UCSD-AML1 (cell line): Measurements from ENCODE around the gene ABCC9.

ENCODE experiments used
- DNase-seq: peaks from one replicate; lab custom pipeline; 2025; ENCODE audit not compliant: unreplicated experiment; lab: John Stamatoyannopoulos, UW

Gene ABCC9

DNA sequence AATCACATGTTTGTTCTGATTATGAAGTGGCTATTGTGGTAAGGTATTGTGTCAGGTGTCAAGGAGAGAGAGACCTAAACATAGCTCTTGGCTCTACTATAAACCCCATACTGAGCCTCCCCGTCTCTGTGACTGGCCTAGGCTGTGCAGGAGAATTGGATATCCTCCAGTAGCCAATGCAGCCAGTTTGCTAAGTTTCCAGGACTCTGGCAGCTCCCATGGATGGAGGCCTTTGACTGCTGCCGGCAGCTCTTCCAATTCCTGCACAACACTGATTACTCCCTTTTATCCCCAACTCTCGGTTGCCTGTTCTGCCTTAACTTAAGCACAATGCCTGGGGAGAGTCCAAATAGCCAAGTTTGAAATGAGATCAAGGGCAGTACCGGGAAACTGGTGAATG lies 59.3 kb downstream of the ABCC9 start:
- no peak for DNase-seq

DNA sequence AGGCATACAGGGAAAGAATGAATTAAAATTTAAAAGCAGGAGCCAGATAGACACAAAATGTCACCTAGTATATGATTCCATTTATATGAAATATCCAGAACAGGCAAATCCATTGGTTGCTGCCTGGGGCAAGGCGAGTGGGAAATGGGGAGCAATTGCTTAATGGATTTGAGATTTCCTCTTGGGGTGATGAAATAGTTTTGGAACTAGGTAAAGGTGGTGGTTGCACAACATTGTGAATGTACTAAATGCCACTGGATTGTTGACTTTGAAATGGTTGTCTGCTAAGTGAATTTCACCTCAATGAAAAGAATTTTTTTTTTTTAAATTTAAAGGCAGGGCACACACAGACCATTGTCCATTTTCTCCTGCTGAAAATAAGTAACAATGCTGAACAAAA lies 61.9 kb downstream of the ABCC9 start:
- DNase-seq = no peak

GRCh38 chr12:21877293-21877982 lies 63.8 kb downstream of the ABCC9 start:
- no peak for DNase-seq

- DNase-seq = no peak
Observed at GRCh38 chr12:21865846-21866245, 75.4 kb downstream of the ABCC9 start.

DNA sequence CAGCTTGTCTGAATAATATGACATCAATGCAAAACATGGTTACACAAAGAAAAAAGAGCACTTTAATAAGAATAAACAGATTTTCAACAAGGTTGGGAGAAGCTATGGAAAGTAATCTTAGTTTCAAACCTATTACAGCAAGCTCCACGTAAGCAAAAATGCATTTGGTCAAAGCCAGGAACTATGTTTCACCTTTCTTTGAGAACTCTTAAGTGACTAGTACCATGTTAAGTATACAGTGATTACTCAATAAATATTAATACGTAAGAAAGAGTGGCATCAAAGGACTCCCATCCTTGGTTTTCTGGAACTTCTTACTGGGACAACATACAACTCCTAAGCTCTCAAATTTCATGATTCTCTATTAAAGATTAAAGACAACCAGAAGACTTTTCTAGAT lies 80.7 kb downstream of the ABCC9 start:
- no peak for DNase-seq

- no peak for DNase-seq
Observed at GRCh38 chr12:21860128-21860527, 81.1 kb downstream of the ABCC9 start.

GRCh38 chr12:21852251-21852650 lies 89.0 kb downstream of the ABCC9 start:
- no peak for DNase-seq

GRCh38 chr12:21851151-21851550 lies 90.1 kb downstream of the ABCC9 start:
- no peak for DNase-seq

DNA sequence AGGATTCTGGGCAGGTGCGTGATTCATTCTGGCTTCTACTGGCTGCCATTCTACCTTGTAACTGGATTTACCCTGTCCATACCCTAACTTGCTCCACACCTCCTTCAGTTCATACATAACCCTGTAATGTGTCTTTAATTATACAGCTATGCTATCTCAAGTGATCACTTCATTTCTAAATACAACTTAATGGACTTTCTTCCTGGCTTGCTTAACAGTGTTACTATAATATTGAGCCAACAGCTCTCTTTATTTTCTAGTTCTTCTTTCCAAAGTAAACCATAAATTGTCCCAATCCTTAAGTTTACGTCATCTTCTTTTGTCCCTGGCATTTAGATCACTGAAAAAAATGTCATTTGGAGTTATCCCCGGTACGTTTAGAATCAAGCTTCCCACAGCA lies 90.8 kb downstream of the ABCC9 start:
- DNase-seq = no peak

- DNase-seq = no peak
Observed at GRCh38 chr12:21849878-21850277, 91.3 kb downstream of the ABCC9 start.

DNA sequence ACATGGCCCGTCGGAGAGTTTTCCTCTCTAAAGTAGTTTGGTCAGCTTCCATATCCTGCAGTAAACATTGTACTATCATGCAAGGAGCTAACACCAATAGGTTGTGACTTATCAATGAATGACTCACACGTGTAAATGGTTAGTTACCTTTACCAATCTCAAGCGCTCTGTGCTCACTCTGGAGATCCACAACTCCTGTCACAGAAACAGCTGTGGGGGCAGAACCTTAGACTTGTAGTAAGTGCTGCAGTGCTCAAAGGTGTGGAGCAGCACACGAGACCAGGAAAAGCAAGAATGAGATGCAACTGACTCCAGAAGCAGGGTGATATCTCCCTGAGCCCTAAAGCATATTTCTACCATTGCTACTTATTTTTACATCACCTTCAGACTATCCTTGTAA lies 93.0 kb downstream of the ABCC9 start:
- DNase-seq = no peak

- DNase-seq = no peak
Observed at GRCh38 chr12:21843795-21844194, 97.4 kb downstream of the ABCC9 start.

DNA sequence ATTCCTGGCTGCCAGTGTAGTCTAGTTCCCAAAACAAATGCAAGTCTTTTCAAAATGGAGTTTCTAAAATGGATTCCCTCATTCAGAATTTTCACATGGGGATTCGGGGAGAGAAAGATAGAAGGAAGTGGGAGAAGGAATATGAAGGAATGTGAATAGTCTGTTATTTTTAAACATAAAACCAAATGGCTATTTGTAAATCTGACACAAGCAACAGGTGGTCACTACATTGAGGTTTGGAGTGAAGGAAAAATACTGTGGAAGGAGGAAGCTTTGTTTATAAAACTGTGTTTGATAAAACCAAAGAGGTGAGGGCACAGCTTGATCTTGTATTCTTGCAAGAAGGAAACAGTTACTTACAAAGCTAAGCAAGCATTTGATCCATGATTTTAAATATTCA lies 101.5 kb downstream of the ABCC9 start:
- DNase-seq = no peak

DNA sequence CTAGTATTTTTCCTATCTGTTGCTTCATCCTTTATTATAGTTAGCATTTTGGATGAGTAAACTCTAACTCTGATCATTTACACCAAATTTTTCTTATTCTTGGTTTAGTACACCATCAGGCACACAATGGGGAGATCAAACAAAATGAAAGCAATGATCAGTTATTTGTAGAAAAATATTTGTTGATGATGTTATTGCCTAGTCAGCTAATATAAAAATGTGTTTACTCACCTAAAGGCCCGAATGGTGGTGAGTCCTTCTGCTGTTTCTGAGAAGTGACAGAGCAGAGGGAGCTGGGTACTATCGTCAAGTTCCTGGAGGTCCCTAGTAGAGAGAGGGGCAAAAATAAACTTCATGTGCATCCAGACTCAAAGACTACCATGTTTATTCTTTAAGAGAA lies 103.4 kb downstream of the ABCC9 start:
- no peak for DNase-seq

- no peak for DNase-seq
Observed at GRCh38 chr12:21831791-21832344, 109.4 kb downstream of the ABCC9 start.

GRCh38 chr12:21828779-21829178 lies 112.4 kb downstream of the ABCC9 start:
- DNase-seq = no peak

- no peak for DNase-seq
Observed at GRCh38 chr12:21828136-21828775, 113.0 kb downstream of the ABCC9 start.

DNA sequence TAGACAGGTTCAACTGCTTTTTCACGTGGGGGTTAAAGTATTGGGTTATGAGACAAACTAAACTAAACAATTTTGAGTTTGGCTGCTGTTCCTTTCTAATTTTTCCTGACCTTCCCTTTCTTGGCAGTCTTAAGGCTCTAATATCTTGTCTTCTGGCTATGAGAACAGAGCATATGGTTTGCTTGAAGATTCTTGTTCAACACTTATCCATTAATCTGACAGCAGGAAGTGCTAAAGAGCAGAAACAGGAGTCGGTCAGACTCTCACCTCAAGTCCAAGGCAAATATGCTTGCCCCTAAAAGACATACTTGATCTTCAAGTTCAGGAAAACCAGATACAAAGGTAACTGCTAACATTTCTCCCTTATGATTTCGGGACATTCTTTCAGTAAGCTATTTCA lies 114.1 kb downstream of the ABCC9 start:
- no peak for DNase-seq

DNA sequence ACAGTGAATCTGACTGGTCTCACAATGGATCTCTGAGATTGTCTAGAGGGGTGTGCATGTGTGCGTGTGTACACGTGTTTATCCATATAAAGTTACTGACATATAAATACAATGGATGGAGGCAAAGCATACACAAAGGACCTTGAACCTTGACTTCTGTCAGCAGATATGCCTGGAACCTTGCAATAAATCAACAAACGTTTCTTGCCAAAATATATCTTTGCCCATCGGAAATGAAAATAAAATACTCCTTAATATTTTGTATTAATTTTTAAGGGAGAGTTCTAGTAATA lies 114.7 kb downstream of the ABCC9 start:
- no peak for DNase-seq

DNA sequence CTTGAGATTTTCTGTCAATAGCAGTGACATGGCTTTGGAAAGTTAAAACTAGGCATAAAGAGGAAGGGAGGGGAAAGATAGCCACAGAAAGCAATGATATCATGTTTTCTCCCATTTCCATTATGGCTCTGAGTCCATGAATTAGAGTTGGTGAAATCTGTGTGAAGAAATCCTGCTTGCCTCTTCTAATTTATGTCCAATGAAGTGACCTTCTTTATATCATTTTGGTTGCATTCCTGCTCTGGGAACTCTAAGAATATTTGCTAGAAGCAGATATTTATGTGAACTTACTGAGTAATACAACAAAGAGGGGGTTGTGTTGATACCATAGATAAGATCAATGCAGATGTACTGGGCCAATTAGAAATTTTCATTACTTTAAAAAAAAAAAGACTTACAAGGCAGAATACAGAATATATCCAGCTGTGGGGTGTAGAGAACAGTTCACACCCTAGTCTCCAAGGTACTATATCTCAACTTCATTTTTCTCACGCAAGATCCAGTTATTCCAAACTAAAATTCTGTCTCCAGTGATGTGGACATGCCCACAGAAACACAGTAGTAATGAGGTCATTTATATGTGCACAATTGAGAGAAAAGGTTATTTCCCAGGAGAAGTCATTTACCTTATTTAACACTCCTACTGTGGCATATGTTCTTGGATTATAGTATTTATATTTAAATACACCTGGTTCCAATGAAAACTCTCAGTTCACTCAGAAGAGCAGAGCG lies 115.2 kb downstream of the ABCC9 start:
- no peak for DNase-seq

- DNase-seq = no peak
Observed at GRCh38 chr12:21823581-21823980, 117.6 kb downstream of the ABCC9 start.

- DNase-seq = no peak
Observed at GRCh38 chr12:21819678-21820077, 121.5 kb downstream of the ABCC9 start.
